NCI-H345 treated with DMSO at 0.1 percent for 48 hours (cell line): ENCODE results near the gene SERPINB6.
"Not testable (repeated sequence)": the region's sequence is repeated elsewhere in the genome, so short reads cannot be mapped to it uniquely, and the experiment has no call there.

ENCODE experiments used
- DNase-seq: peaks from one replicate; lab custom pipeline; 2025; ENCODE audit not compliant: unreplicated experiment; lab: John Stamatoyannopoulos, UW

SERPINB6 gene

GRCh38 chr6:2977799-2978590 lies 6.6 kb upstream of the SERPINB6 start:
- no peak for DNase-seq

- no peak for DNase-seq
These were observed 5.9 kb upstream of the SERPINB6 start for GRCh38 chr6:2977290-2977689.

GRCh38 chr6:2976571-2977085 lies 5.3 kb upstream of the SERPINB6 start:
- no peak for DNase-seq

- no peak for DNase-seq
These were observed 4.7 kb upstream of the SERPINB6 start for GRCh38 chr6:2976060-2976459.

GRCh38 chr6:2973676-2974075 lies 2.3 kb upstream of the SERPINB6 start:
- DNase-seq = no peak

- not testable (repeated sequence) for DNase-seq
These were observed 1.8 kb upstream of the SERPINB6 start for GRCh38 chr6:2973180-2973579.

- not testable (repeated sequence) for DNase-seq
These were observed 1.3 kb upstream of the SERPINB6 start for GRCh38 chr6:2972685-2973084.

- not testable (repeated sequence) for DNase-seq
These were observed 786 bp upstream of the SERPINB6 start for GRCh38 chr6:2972219-2972487.

GRCh38 chr6:2970753-2971419 lies 481 bp downstream of the SERPINB6 start:
- no peak for DNase-seq

GRCh38 chr6:2970034-2970685 lies 1.2 kb downstream of the SERPINB6 start:
- DNase-seq = no peak

- DNase-seq = no peak
These were observed 1.8 kb downstream of the SERPINB6 start for GRCh38 chr6:2969549-2969948.

GRCh38 chr6:2968600-2969135 lies 2.7 kb downstream of the SERPINB6 start:
- DNase-seq = no peak

GRCh38 chr6:2967936-2968335 lies 3.4 kb downstream of the SERPINB6 start:
- no peak for DNase-seq

- no peak for DNase-seq
These were observed 5.0 kb downstream of the SERPINB6 start for GRCh38 chr6:2966347-2966746.

GRCh38 chr6:2964793-2965505 lies 6.4 kb downstream of the SERPINB6 start:
- DNase-seq = no peak

- DNase-seq = no peak
These were observed 7.6 kb downstream of the SERPINB6 start for GRCh38 chr6:2963756-2964155.

GRCh38 chr6:2962636-2963035 lies 8.7 kb downstream of the SERPINB6 start:
- no peak for DNase-seq

- DNase-seq = no peak
These were observed 9.4 kb downstream of the SERPINB6 start for GRCh38 chr6:2962004-2962403.

- DNase-seq = no peak
These were observed 9.9 kb downstream of the SERPINB6 start for GRCh38 chr6:2961506-2961905.

GRCh38 chr6:2960935-2961334 lies 10.4 kb downstream of the SERPINB6 start:
- DNase-seq = no peak
